Endothelial cell of umbilical vein (primary cell): ENCODE data around the gene ZYX.

Source experiments
- EZH2 ChIP-seq: IDR thresholded peaks from 2 replicates; pipeline ENCODE4 v1.6.1; 2012; ENCODE audit warnings: borderline replicate concordance, low read depth, mild to moderate bottlenecking, moderate library complexity, low read length, inconsistent platforms; ENCODE audit not compliant: severe bottlenecking
- JUN ChIP-seq: IDR thresholded peaks from 2 replicates; pipeline ENCODE4 v1.6.1; 2011; ENCODE audit warnings: borderline replicate concordance, low read depth; ENCODE audit not compliant: insufficient read length, insufficient read depth
- MYC ChIP-seq: IDR thresholded peaks from one replicate; pipeline ENCODE4 v1.6.1; 2011; ENCODE audit warnings: mild to moderate bottlenecking, low read depth, low read length
- POLR2A ChIP-seq: IDR thresholded peaks from 2 replicates; pipeline ENCODE4 v1.6.1; 2012; ENCODE audit warnings: low read depth, mild to moderate bottlenecking, control low read depth, low read length
- POLR2AphosphoS5 ChIP-seq: IDR thresholded peaks from 2 replicates; pipeline ENCODE4 v1.6.1; 2012; ENCODE audit warnings: low read depth, mild to moderate bottlenecking, control low read depth, low read length, moderate library complexity; ENCODE audit not compliant: insufficient read depth
- TF ChIP-seq, protein P1 (sequence below), 2 donors: IDR thresholded peaks; 1 replicate in 1 of 2; 2 replicates in 1 of 2; pipeline ENCODE4 v1.5.1; 2011; ENCODE audit warnings: low read length in 2 of 2, mild to moderate bottlenecking in 2 of 2, moderate library complexity in 2 of 2, control low read depth in 1 of 2, inconsistent platforms in 1 of 2, low read depth in 1 of 2; ENCODE audit not compliant: insufficient read depth in 1 of 2; ENCODE audit errors: extremely low read depth in 1 of 2
- TF ChIP-seq, protein P2 (sequence below): IDR thresholded peaks from 2 replicates; pipeline ENCODE4 v1.6.1; 2011; ENCODE audit not compliant: insufficient read depth, insufficient read length

DNA sequence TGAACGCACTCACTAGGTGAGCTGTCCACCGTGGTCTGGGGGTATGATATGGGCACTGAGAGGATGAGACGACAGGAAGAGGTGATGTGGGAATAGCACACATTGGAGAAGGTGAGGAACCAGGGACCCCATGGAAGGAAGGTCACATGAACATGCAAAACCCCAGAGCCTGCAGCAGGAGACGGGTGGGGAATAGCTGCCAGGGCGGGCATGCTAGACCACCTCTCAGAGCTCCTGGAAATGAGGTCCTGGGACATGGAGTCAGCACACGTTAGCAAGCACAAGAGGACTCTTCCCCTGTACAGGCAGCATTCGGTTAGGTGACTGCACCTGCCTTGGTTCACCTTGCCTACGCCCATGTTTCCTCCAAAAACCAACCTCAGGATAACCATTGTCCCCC is 26.8 kb upstream of the ZYX start:
- no peak for TF ChIP-seq EZH2
- no peak for TF ChIP-seq POLR2AphosphoS5
- TF ChIP-seq, protein P1, sequence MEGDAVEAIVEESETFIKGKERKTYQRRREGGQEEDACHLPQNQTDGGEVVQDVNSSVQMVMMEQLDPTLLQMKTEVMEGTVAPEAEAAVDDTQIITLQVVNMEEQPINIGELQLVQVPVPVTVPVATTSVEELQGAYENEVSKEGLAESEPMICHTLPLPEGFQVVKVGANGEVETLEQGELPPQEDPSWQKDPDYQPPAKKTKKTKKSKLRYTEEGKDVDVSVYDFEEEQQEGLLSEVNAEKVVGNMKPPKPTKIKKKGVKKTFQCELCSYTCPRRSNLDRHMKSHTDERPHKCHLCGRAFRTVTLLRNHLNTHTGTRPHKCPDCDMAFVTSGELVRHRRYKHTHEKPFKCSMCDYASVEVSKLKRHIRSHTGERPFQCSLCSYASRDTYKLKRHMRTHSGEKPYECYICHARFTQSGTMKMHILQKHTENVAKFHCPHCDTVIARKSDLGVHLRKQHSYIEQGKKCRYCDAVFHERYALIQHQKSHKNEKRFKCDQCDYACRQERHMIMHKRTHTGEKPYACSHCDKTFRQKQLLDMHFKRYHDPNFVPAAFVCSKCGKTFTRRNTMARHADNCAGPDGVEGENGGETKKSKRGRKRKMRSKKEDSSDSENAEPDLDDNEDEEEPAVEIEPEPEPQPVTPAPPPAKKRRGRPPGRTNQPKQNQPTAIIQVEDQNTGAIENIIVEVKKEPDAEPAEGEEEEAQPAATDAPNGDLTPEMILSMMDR (IDR thresholded peaks at IDR 0.05; ENCODE audit: extremely low read depth in 1 of 2, insufficient read depth in 1 of 2, low read depth in 1 of 2, low read length in 2 of 2) = no peak
- TF ChIP-seq JUN = no peak
- TF ChIP-seq, protein P2, sequence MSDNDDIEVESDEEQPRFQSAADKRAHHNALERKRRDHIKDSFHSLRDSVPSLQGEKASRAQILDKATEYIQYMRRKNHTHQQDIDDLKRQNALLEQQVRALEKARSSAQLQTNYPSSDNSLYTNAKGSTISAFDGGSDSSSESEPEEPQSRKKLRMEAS = no peak
- TF ChIP-seq POLR2A = no peak
- no peak for TF ChIP-seq MYC
